IPS-NIHi7 (cell line): Measurements from ENCODE around the gene DNASE1L3.

Source experiments
- DNase-seq: peaks from one replicate; pipeline ENCODE4 v3.0.0; 2012; ENCODE audit warnings: mixed read lengths; ENCODE audit errors: extremely low spot score

The DNASE1L3 gene

DNA sequence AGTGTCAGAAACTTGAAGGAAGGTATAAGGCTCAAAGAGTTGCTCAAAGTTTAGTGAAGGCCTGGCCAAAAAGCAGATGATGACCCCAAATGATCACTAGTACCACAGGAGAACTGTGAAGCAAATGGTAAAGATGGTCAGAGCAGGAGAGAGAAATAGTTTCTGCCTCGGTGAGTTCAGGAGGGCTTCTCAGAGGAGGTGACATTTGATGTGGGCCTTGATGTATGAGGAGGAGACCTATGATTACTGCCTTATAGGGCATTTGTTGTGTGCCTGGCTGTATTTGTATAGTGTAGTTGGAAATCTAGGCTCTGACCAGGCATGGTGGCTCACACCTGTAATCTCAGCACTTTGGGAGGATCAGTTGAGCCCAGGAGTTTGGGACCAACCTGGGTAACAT, 50.4 kb downstream of the DNASE1L3 start:
- no peak for DNase-seq

DNA sequence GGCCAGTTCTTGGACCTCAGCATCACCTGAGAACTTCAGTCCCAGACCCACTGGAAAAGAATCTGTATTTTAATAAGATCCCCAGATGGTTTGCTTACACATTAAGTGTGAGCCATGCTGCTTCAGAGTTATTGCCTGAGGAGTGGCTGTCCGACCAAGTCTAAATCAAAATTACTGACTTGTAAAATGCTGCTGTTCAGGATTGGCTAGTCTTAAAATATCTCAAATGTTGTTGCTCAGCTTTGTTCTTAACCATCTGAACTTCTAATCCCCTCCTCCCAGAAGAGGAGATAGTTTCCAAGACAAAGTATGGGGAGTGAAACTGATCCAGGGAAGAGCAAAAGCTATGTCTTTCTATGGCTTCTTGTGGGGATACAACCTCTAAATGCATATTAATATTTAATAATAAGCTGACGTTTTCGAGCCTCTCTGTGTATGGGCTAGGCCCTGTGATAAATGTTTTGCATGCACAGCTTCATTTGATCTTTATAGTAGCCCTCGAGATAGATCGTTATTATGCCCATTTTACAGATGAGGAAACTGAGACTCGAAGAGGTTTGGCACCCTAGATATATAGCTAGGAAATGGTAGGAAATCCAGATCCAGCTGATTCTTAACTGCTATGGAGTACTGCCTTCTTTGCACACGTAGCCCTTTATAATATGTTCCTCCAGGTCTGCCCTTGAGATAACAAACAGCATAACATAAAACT, 52.2 kb downstream of the DNASE1L3 start:
- no peak for DNase-seq

DNA sequence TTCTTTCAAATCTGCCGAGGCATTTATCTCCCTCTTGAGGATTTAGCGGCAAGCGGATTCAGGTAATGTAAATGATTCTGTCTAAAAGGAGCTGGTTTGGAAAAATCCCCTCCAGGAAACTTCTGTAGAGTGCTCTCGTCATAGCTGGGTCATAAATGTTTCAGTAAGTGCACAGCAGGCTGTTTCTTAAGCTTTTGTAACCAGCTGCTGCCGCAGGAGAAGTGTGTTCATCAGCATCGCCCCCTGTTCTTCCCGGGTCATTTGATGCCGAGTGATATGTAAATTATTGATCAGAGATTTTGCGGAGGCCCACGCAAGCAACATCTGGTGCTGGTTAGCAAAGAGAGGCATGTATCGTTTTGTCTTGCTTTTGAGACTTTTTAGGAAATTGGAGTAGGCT, 53.1 kb downstream of the DNASE1L3 start:
- DNase-seq = no peak

DNA sequence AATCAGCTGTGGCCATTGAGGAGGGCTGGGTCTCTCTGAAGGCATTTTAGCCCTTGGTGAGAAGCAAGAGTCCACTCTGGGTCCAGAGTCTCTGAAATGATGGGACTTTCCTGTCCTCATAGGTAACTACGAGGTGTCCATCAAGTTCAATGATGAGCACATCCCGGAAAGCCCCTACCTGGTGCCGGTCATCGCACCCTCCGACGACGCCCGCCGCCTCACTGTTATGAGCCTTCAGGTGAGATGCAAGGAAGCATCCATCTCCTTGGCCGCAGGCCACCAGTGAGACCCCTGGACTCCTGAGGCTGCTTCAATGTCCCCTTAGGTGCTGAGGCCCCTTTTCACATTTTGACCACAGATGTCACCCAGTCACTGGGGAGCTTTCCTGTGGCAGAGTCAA, 54.9 kb downstream of the DNASE1L3 start:
- no peak for DNase-seq

DNA sequence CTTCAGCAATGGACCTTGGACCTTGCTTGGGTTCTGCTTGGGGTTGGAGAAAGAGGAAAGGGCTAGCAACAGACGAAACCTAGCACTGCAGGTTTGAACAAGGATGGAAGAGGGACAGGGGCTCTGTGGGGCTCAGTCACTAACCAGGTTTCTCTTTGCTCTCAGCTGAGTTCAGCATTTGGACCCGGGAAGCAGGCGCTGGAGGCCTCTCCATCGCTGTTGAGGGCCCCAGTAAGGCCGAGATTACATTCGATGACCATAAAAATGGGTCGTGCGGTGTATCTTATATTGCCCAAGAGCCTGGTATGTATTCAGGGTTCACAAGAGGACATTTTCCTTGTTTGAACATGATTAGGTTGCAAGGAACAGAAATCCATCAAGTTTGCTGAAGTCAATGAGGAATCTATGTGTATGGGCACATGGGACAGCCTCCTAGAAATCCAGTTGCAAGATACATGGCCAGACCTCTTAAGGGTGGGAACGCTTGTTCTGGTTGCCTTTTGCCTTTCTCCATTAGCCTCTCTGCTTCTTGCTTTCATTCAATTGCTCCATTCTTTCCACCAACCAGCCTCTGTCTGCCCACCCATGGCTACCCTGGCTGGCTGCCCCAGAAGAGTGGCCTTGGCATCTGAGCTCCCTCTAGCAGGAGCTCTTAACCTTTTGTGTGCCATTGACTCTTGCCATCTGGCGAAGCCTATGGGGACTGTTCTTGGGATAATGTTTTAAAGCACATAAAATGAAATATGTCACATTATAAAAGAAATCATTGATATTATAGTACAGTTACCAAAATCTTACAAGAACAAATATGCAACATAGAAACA, 55.9 kb downstream of the DNASE1L3 start:
- DNase-seq = no peak

DNA sequence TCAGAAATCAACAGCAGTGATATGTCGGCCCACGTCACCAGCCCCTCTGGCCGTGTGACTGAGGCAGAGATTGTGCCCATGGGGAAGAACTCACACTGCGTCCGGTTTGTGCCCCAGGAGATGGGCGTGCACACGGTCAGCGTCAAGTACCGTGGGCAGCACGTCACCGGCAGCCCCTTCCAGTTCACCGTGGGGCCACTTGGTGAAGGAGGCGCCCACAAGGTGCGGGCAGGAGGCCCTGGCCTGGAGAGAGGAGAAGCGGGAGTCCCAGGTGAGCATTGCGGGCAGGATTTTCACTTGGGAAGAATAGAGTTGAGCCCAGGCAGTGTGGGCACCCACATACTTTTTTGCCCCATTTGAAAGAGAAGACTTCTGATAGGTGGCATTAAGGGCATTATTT, 57.4 kb downstream of the DNASE1L3 start:
- no peak for DNase-seq

DNA sequence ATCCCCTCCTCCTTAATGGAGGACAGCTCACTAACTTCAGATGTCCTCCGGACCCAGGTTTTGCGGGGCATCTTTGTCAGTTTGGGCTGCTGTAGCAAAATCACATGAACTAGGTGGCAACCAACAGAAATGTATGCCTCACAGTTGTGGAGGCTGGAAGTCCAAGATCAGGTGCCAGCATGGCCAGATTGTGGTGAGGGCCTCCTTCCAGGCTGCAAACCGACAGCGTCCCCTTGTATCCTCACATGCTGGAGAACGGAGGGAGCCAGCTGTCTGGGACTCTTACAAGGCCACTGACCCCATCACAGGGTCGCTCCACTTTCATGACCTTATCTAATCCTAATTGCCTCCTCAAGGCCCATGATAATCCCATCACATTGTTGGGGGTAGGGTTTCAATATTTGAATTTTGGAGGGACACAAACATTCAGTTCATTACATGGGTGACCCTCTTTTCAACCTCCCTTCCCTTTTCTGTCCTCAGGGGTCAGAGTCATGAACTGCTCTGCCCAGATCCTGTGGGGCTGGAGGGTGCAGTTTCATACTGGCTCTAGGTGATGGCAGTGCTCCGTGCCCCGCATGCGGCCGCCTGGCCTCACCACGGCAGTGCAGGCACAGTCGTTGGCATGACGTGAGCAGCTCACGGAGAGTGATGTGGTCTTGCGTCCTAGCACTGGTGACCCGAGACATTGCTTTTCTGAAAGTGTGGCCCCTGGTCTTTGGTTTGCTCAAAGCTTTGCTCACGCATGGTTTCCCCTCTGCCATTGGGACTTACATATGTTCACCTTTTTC, 58.4 kb downstream of the DNASE1L3 start:
- DNase-seq = no peak

DNA sequence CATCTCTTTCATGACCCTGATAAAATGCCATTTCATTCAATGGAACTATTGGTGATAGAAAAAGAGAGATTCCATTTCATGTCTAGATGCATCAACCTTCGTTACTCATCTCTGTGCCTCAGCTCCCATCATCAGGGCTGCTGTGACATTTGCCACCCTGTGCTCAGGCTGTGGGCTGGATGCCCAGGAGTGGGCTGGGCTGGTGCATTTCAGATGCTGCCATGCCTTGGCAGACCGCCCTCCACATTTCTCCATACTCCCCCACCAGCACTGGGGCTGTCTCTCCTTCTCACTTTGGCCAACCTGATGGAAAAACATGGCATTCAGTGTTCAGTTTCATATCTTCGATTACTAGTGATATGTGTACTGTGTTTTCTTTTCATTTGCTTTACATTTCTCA, 59.1 kb downstream of the DNASE1L3 start:
- no peak for DNase-seq

DNA sequence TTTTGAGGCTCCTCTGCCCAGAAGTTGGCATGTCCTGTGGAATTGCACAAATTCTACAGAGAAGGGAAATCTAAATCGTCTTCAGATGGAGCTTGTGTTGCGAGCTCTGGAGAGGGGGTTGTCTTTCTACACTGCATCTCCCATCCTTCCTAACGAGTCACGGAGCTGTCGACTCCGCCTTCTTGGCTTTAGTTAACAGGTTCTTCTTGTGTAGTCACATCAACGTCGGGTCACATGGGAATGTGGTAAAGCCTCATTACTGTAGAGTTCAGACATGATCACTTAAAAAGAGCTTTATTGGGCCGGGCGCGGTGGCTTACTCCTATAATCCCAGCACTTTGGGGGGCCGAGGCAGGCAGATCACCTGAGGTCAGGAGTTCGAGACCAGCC, 60.0 kb downstream of the DNASE1L3 start:
- DNase-seq = no peak

DNA sequence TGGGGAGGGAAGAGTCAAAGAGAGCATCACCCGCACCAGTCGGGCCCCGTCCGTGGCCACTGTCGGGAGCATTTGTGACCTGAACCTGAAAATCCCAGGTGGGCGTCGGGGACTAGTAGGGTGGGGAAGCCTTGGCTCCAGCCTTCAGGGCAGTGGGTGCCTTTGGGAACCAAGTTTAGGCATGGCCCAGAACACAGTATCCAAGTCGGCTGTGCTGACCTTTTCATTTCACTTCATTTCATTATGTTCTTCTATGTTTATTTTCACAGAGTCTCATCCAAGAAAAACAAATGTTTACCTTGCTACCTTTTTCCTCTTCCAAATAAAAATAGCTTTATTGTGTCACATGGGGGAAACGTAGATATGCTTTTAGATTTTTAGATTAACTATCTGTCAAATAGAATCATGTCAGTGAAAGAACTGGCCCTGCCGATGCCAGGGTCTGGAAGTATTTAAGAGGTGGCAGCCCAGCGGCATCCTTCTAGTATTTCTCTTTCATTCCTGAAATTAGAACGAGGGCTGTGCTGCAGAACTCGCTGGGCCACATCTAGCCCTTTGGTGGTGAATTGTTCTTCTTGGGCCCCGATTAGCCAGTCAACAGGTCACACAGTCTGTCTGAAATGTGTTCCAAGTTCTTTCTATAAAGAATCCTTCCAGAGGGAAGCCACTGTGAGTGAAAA, 60.5 kb downstream of the DNASE1L3 start:
- DNase-seq = no peak

DNA sequence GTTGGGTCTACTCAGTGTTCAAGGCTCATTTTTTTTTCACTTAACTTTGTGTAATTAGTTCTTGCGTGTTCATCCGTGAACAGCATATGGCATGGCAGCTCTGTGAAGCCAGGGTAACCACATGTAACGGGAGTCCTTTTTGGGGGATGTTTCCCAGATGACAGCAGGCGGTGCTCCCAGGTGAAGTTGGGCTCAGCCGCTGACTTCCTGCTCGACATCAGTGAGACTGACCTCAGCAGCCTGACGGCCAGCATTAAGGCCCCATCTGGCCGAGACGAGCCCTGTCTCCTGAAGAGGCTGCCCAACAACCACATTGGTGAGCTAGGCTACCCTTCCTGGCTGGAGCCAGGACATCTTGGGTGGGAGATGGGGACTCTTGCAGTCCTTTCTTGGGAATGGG, 62.7 kb downstream of the DNASE1L3 start:
- no peak for DNase-seq

DNA sequence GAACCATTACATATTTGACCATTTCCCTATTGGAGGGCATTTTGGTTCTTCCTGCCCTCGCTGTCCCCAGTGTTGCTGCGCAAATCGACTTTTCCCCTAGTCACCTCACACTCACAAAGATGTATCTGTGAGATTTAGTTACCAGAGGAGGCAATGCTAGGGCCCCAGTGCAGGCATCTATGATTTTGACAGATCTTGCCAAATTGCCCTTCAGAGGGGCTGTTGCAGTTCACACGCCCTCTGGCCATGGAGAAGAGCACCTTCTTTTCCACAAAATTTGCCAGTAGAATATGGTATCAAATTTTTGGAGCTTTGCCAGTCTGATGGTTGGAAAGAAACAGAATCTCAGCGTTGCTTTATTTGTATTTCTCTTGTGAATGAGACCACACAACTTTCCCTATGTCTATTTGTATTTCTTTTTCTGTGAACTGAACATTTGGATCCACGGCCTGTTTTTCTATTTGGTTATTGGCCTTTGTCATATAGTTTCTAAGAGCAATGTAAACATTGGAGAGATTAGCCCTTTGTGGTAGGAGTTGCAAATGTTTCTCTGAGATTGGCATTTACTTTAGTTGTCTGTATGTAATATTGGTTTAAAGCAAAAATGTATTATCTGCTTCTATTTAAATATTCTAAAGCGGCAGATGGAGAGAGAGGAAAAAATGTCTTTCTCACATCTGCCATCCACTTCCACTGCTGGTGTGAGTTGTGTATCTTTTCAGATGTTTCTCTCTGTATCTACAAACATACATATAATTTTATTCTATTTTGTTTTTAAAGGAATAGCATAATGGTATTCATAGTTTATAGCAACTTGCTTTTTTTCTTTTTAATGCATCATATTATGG, 66.1 kb downstream of the DNASE1L3 start:
- no peak for DNase-seq

DNA sequence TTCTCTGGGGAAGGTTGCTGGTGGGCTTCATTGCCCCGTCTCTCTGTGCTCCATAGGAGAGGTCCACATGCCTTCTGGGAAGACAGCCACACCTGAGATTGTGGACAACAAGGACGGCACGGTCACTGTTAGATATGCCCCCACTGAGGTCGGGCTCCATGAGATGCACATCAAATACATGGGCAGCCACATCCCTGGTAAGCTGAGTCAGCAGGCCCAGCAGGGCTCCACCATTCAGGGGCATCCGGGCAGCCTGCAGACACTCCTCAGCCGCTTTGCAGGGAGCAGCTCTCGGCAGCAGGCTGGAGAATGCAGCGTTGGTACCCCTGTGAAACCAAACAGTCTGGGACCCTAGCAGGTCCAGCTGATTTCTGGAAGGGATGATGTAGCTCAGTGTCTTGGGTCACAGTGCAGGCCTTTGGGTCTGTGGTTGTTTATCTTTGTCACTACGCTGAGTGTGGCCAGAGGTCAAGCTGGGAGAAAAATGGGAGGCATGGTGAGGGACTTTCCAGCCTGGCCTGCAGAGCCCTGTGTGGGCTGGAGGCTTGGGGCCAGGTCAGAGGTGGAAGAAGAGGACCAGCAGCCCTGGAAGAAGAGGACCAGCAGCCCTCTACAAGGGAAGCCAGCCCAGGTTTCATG, 67.2 kb downstream of the DNASE1L3 start:
- DNase-seq = no peak
